Measurements from ENCODE around the gene PDIA4.

- TF ChIP-seq POLR2A (IDR thresholded peaks at IDR 0.05; ENCODE audit: low read depth) (no peak), CTCF (IDR thresholded peaks at IDR 0.05) (no peak), POLR2AphosphoS5 (IDR thresholded peaks at IDR 0.05) (no peak), EP300 (IDR thresholded peaks at IDR 0.05) (no peak)
Measured at GRCh38 chr7:149007146-149007545, 21.2 kb downstream of the PDIA4 start.
